HL-60 (cell line): ENCODE data around the gene SMURF1.

ENCODE experiments used
- DNase-seq, 2 experiments: peaks; one replicate each; pipeline ENCODE4 v3.0.0-alpha.2; 2010 to 2020; ENCODE audit warnings: low read depth in 1 of 2, low spot score in 1 of 2
- H3K27ac ChIP-seq: fragments of 250-450 bp; sonication (Bioruptor Pico); replicated peaks from 2 replicates; pipeline ENCODE4 v1.5.1; 2020; ENCODE audit warnings: mild to moderate bottlenecking, moderate library complexity
- H3K27me3 ChIP-seq: fragments of 250-450 bp; sonication (Bioruptor Pico); 2 replicates; pipeline ENCODE4 v1.5.1; 2021; ENCODE audit warnings: mild to moderate bottlenecking, moderate library complexity; ENCODE audit not compliant: insufficient read depth, poor library complexity, severe bottlenecking
- H3K4me3 ChIP-seq: replicated peaks from 2 replicates; pipeline ENCODE4 v1.5.1; 2011; ENCODE audit warnings: mild to moderate bottlenecking, control low read depth, low read length; ENCODE audit not compliant: insufficient read depth
- CTCF ChIP-seq: IDR thresholded peaks from one replicate; pipeline ENCODE4 v1.5.1; 2011; ENCODE audit warnings: low read length, control low read depth, inconsistent platforms; ENCODE audit not compliant: insufficient read depth
- GABPA ChIP-seq: IDR thresholded peaks from 2 replicates; pipeline ENCODE4 v1.6.1; 2012; ENCODE audit warnings: low read depth
- POLR2AphosphoS5 ChIP-seq: IDR thresholded peaks from 2 replicates; pipeline ENCODE4 v1.6.1; 2012; ENCODE audit warnings: low read depth
- SPI1 ChIP-seq: IDR thresholded peaks from 2 replicates; pipeline ENCODE4 v1.6.1; 2012; ENCODE audit warnings: low read depth, mild to moderate bottlenecking, borderline replicate concordance
- TF ChIP-seq, protein P1 (sequence below): IDR thresholded peaks from 2 replicates; pipeline ENCODE4 v1.6.1; 2012; ENCODE audit warnings: low read depth; ENCODE audit not compliant: insufficient replicate concordance

The SMURF1 gene

GRCh38 chr7:99020413-99020715 is 123.5 kb downstream of the SMURF1 start:
- no peak for DNase-seq
- no peak overlapping the region for H3K4me3 ChIP-seq
- no peaks in the 10 kb centered on the region for H3K27me3 ChIP-seq
- H3K27ac ChIP-seq, result no peak overlapping the region
- TF ChIP-seq CTCF (no peak), POLR2AphosphoS5 (no peak), GABPA (no peak), SPI1 (no peak)
- TF ChIP-seq, protein P1, sequence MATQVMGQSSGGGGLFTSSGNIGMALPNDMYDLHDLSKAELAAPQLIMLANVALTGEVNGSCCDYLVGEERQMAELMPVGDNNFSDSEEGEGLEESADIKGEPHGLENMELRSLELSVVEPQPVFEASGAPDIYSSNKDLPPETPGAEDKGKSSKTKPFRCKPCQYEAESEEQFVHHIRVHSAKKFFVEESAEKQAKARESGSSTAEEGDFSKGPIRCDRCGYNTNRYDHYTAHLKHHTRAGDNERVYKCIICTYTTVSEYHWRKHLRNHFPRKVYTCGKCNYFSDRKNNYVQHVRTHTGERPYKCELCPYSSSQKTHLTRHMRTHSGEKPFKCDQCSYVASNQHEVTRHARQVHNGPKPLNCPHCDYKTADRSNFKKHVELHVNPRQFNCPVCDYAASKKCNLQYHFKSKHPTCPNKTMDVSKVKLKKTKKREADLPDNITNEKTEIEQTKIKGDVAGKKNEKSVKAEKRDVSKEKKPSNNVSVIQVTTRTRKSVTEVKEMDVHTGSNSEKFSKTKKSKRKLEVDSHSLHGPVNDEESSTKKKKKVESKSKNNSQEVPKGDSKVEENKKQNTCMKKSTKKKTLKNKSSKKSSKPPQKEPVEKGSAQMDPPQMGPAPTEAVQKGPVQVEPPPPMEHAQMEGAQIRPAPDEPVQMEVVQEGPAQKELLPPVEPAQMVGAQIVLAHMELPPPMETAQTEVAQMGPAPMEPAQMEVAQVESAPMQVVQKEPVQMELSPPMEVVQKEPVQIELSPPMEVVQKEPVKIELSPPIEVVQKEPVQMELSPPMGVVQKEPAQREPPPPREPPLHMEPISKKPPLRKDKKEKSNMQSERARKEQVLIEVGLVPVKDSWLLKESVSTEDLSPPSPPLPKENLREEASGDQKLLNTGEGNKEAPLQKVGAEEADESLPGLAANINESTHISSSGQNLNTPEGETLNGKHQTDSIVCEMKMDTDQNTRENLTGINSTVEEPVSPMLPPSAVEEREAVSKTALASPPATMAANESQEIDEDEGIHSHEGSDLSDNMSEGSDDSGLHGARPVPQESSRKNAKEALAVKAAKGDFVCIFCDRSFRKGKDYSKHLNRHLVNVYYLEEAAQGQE, result no peak

GRCh38 chr7:99019523-99020412 is 124.1 kb downstream of the SMURF1 start:
- H3K27me3 ChIP-seq, result no peaks in the 10 kb centered on the region
- DNase-seq, result no peak
- TF ChIP-seq POLR2AphosphoS5, result no peak
- TF ChIP-seq CTCF, result no peak
- TF ChIP-seq GABPA, result no peak
- TF ChIP-seq, protein P1, result no peak
- TF ChIP-seq SPI1, result no peak
- H3K4me3 ChIP-seq, result no peak overlapping the region
- no peak overlapping the region for H3K27ac ChIP-seq

DNA sequence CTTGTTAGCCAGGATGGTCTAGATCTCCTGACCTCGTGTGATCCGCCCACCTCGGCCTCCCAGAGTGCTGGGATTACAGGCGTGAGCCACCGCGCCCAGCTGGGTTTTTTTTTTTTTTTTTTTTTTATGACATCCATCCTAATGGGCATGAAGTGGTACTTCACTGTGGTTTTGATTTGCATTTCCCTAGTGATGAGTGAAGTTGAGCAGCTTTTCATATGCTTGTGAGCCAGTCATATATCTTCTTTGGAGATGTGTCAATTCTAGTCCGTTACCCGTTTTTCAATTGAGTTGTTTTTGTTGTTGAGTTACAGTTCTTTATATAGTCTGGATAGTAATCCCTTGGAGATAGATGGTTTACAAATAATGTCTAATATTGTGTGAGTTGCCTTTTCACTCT is 127.7 kb downstream of the SMURF1 start:
- TF ChIP-seq, protein P1, result no peak
- TF ChIP-seq GABPA (no peak), CTCF (no peak), SPI1 (no peak), POLR2AphosphoS5 (no peak)
- DNase-seq, result no peak
- no peak overlapping the region for H3K27ac ChIP-seq
- no peaks in the 10 kb centered on the region for H3K27me3 ChIP-seq
- H3K4me3 ChIP-seq, result no peak overlapping the region
